GM20000 (cell line): ENCODE data around the gene ADAMTS2.

ENCODE experiments used
- DNase-seq: peaks from one replicate; pipeline ENCODE4 v3.0.0; 2012; ENCODE audit warnings: low spot score
- CTCF ChIP-seq: IDR thresholded peaks from 2 replicates; pipeline ENCODE4 v1.5.1; 2012; ENCODE audit warnings: mild to moderate bottlenecking, control low read depth; ENCODE audit errors: extremely low read depth, missing control alignments

Gene ADAMTS2

GRCh38 chr5:179124273-179124852, 220.9 kb downstream of the ADAMTS2 start:
- no peak for TF ChIP-seq CTCF
- no peak for DNase-seq

GRCh38 chr5:179123491-179124272, 221.6 kb downstream of the ADAMTS2 start:
- TF ChIP-seq CTCF, result no peak
- no peak for DNase-seq

- DNase-seq, result no peak
- no peak for TF ChIP-seq CTCF
Measured at GRCh38 chr5:179123109-179123426, 222.2 kb downstream of the ADAMTS2 start.

GRCh38 chr5:179122411-179123108, 222.7 kb downstream of the ADAMTS2 start:
- DNase-seq, result no peak
- TF ChIP-seq CTCF, result no peak

GRCh38 chr5:179121667-179122111, 223.6 kb downstream of the ADAMTS2 start:
- DNase-seq, result no peak
- TF ChIP-seq CTCF, result no peak

GRCh38 chr5:179120951-179121666, 224.2 kb downstream of the ADAMTS2 start:
- no peak for DNase-seq
- TF ChIP-seq CTCF, result no peak

- no peak for TF ChIP-seq CTCF
- no peak for DNase-seq
Measured at GRCh38 chr5:179120421-179120861, 224.8 kb downstream of the ADAMTS2 start.
